ENCODE data around the gene TNS3. TPM values are rescaled to one million over a fixed set of nuclear protein-coding genes. Genes with fewer than 3 reads are reported as not detected.

The TNS3 gene
- total RNA-seq, 1 donor from 2014 or later: 168 TPM

GRCh38 chr7:47490501-47491265 lies 91.2 kb downstream of the TNS3 start:
- TF ChIP-seq CTCF (IDR thresholded peaks at IDR 0.05): no peak
- Histone ChIP-seq H3K27me3 (no peaks in the 10 kb centered on the region), H3K9me3 (no peaks in the 10 kb centered on the region), H3K36me3 (no peaks in the 10 kb centered on the region), H3K27ac (no peak overlapping the region), H3K4me1 (peaks cover 25% of the 10 kb centered on the region), H3K4me3 (no peak overlapping the region)
- intact Hi-C loops (cut with DNase I): no loop called here
- ATAC-seq: no peak
- DNase-seq: no peak

- DNase-seq (no peak), ATAC-seq (no peak)
- intact Hi-C loops (cut with DNase I): no loop called here
- Histone ChIP-seq H3K4me1 (peaks cover 17% of the 10 kb centered on the region), H3K27ac (no peak overlapping the region), H3K36me3 (no peaks in the 10 kb centered on the region), H3K27me3 (no peaks in the 10 kb centered on the region), H3K4me3 (no peak overlapping the region), H3K9me3 (no peaks in the 10 kb centered on the region)
- no peak for TF ChIP-seq CTCF (IDR thresholded peaks at IDR 0.05)
Observed at GRCh38 chr7:47489624-47490023, 92.3 kb downstream of the TNS3 start.

GRCh38 chr7:47488969-47489342 lies 93.0 kb downstream of the TNS3 start:
- Histone ChIP-seq H3K27ac (no peak overlapping the region), H3K36me3 (no peaks in the 10 kb centered on the region), H3K4me3 (no peak overlapping the region), H3K4me1 (peaks cover 15% of the 10 kb centered on the region), H3K9me3 (no peaks in the 10 kb centered on the region), H3K27me3 (no peaks in the 10 kb centered on the region)
- no peak for TF ChIP-seq CTCF (IDR thresholded peaks at IDR 0.05)
- DNase-seq (no peak), ATAC-seq (no peak)
- intact Hi-C loops (cut with DNase I): no loop called here

GRCh38 chr7:47488201-47488968 lies 93.5 kb downstream of the TNS3 start:
- no peaks in the 10 kb centered on the region for H3K9me3 ChIP-seq
- ATAC-seq (peak; percentile 30), DNase-seq (no peak)
- TF ChIP-seq CTCF (IDR thresholded peaks at IDR 0.05): no peak
- H3K4me3 ChIP-seq: no peak overlapping the region
- H3K27ac ChIP-seq: no peak overlapping the region
- H3K27me3 ChIP-seq: no peaks in the 10 kb centered on the region
- peaks cover 18% of the 10 kb centered on the region for H3K4me1 ChIP-seq
- intact Hi-C loops (cut with DNase I): no loop called here
- H3K36me3 ChIP-seq: no peaks in the 10 kb centered on the region

GRCh38 chr7:47485640-47486435 lies 96.1 kb downstream of the TNS3 start:
- Histone ChIP-seq H3K9me3 (no peaks in the 10 kb centered on the region), H3K27me3 (no peaks in the 10 kb centered on the region), H3K36me3 (no peaks in the 10 kb centered on the region), H3K4me1 (peaks cover 41% of the 10 kb centered on the region), H3K4me3 (no peak overlapping the region), H3K27ac (peak overlapping the region; percentile 30)
- intact Hi-C loops (cut with DNase I): no loop called here
- DNase-seq (no peak), ATAC-seq (peak; percentile 55)
- TF ChIP-seq CTCF (IDR thresholded peaks at IDR 0.05): no peak
